ENCODE measurements around the gene ID3. TPM values are rescaled to one million over a fixed set of nuclear protein-coding genes. Genes with fewer than 3 reads are reported as not detected.

ID3 gene
- total and polyA plus RNA-seq, 9 of the 15 experiments (the other 6 are each of a cell fraction or from before 2014, with no cell fraction given), result 6.8 to 59.8 (median 23.5) TPM

DNA sequence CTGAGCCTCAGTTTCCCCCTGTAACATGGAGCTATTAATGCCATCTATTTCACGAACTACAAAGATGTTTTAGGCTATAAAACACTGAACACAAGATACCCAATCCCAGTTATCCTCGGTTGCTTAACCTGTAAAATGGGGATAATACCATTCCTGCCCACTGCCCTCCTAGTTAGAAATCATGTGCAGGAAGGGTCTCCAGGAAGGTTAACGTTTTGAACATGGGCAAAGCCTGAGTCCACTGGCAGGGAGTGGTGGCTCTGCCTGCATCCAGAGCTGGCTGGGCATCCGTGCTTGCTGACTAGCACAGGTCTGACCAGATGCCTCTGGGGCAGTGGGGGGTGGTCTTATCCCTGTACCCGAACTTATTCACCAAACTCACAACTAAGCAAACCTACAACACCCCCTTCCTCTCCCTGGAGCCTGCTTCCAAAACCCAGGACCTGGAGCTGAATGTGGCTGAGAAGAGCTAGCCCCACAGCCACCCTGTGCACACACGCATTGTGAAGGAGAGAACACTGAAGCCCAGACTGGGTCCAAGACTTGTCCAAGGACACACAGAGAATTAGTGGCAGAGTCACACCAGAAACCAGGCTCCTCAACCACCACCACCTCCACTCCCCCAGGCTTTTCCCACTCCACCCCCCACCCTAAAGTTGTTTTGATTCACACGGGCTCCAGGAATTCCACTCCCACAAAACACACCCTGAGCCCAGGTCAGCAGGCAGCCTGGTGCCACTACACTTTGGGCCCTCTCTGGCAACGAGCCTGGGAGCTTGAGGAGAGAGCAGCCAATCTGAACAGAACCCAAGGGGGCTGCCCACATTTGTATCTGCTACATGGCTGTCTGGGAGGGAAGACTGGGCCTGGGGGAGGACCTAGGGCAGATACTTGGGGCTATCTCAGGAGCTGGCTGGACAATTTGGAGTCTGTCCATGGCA, 29.9 kb downstream of the ID3 start (continued):
- TF ChIP-seq ZNF224 (CRISPR knock-in tag; IDR thresholded peaks at IDR 0.05) (no peak), TCF7 (IDR thresholded peaks at IDR 0.05; ENCODE audit: borderline replicate concordance) (no peak), NUFIP1 (IDR thresholded peaks at IDR 0.05; ENCODE audit: partially characterized antibody) (no peak), NBN (IDR thresholded peaks at IDR 0.05; ENCODE audit: low read depth) (no peak), NEUROD1 (IDR thresholded peaks at IDR 0.05; ENCODE audit: borderline replicate concordance, low read depth, low read length, partially characterized antibody) (no peak), RBM34 (IDR thresholded peaks at IDR 0.05; ENCODE audit: borderline replicate concordance, insufficient read depth, low read length) (no peak), HDAC8 (tag; IDR thresholded peaks at IDR 0.05) (no peak), ZNF347 (CRISPR knock-in tag; IDR thresholded peaks at IDR 0.05; ENCODE audit: low read depth) (no peak), ZKSCAN8 (CRISPR knock-in tag; IDR thresholded peaks at IDR 0.05) (no peak)
- TF ChIP-seq, protein P1, sequence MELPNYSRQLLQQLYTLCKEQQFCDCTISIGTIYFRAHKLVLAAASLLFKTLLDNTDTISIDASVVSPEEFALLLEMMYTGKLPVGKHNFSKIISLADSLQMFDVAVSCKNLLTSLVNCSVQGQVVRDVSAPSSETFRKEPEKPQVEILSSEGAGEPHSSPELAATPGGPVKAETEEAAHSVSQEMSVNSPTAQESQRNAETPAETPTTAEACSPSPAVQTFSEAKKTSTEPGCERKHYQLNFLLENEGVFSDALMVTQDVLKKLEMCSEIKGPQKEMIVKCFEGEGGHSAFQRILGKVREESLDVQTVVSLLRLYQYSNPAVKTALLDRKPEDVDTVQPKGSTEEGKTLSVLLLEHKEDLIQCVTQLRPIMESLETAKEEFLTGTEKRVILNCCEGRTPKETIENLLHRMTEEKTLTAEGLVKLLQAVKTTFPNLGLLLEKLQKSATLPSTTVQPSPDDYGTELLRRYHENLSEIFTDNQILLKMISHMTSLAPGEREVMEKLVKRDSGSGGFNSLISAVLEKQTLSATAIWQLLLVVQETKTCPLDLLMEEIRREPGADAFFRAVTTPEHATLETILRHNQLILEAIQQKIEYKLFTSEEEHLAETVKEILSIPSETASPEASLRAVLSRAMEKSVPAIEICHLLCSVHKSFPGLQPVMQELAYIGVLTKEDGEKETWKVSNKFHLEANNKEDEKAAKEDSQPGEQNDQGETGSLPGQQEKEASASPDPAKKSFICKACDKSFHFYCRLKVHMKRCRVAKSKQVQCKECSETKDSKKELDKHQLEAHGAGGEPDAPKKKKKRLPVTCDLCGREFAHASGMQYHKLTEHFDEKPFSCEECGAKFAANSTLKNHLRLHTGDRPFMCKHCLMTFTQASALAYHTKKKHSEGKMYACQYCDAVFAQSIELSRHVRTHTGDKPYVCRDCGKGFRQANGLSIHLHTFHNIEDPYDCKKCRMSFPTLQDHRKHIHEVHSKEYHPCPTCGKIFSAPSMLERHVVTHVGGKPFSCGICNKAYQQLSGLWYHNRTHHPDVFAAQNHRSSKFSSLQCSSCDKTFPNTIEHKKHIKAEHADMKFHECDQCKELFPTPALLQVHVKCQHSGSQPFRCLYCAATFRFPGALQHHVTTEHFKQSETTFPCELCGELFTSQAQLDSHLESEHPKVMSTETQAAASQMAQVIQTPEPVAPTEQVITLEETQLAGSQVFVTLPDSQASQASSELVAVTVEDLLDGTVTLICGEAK (IDR thresholded peaks at IDR 0.05), result no peak
- TF ChIP-seq, protein P1 (CRISPR knock-in tag; IDR thresholded peaks at IDR 0.05), result no peak
- TF ChIP-seq, protein P2, sequence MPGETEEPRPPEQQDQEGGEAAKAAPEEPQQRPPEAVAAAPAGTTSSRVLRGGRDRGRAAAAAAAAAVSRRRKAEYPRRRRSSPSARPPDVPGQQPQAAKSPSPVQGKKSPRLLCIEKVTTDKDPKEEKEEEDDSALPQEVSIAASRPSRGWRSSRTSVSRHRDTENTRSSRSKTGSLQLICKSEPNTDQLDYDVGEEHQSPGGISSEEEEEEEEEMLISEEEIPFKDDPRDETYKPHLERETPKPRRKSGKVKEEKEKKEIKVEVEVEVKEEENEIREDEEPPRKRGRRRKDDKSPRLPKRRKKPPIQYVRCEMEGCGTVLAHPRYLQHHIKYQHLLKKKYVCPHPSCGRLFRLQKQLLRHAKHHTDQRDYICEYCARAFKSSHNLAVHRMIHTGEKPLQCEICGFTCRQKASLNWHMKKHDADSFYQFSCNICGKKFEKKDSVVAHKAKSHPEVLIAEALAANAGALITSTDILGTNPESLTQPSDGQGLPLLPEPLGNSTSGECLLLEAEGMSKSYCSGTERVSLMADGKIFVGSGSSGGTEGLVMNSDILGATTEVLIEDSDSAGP (CRISPR knock-in tag; IDR thresholded peaks at IDR 0.05), result no peak
